Cardiac fibroblast (primary cell): ENCODE data around the gene CEBPA.

Experiments used
- DNase-seq, 2 donors: peaks; one replicate each; pipeline versions ENCODE4 v3.0.0 to v3.0.0-alpha.2; 2010; ENCODE audit warnings: low read depth in 2 of 2
- H3K4me3 ChIP-seq, 2 donors: replicated peaks in 1 of 2; 1 replicate in 1 of 2; 2 replicates in 1 of 2; pipeline ENCODE4 v1.5.1; 2011; ENCODE audit warnings: low read depth in 2 of 2, low read length in 2 of 2, mild to moderate bottlenecking in 2 of 2, moderate library complexity in 1 of 2
- TF ChIP-seq, protein P1 (sequence below): IDR thresholded peaks from one replicate; pipeline ENCODE4 v1.5.1; 2011; ENCODE audit warnings: low read depth, mild to moderate bottlenecking, low read length, inconsistent platforms

CEBPA gene

DNA sequence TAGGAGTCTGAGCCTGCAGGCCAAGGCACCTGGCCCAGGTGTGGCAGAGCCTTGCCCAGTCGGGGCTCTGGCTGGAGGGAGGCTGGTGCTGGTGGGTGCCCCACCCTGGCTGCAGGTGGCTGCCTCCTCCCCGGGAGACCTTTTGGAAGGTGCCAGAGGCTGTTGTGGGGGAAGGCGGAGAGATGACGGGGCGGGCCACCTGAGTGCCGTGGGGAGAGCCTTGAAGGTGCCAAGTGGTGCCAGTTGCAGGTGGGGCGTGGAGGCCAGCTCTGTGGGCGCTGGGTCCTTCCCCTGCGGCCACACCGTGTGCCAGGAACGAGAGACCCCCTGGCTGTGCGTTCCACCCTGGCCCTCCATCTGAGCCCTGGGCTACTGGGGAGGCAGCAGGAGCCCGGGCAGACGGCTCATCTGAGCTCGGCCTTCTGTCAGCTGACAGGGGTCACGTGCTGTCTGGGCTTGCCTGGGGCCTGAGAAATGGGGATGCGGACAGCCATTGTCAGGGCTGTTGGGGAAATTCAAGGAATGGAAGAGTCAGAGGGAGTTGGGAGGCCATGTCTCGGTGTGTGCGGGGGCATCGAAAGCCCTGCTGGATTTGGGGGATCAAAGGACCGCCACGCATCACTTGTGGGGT lies 20.9 kb downstream of the CEBPA start:
- DNase-seq, result no peak
- TF ChIP-seq, protein P1, sequence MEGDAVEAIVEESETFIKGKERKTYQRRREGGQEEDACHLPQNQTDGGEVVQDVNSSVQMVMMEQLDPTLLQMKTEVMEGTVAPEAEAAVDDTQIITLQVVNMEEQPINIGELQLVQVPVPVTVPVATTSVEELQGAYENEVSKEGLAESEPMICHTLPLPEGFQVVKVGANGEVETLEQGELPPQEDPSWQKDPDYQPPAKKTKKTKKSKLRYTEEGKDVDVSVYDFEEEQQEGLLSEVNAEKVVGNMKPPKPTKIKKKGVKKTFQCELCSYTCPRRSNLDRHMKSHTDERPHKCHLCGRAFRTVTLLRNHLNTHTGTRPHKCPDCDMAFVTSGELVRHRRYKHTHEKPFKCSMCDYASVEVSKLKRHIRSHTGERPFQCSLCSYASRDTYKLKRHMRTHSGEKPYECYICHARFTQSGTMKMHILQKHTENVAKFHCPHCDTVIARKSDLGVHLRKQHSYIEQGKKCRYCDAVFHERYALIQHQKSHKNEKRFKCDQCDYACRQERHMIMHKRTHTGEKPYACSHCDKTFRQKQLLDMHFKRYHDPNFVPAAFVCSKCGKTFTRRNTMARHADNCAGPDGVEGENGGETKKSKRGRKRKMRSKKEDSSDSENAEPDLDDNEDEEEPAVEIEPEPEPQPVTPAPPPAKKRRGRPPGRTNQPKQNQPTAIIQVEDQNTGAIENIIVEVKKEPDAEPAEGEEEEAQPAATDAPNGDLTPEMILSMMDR, result no peak
- no peak overlapping the region for H3K4me3 ChIP-seq

DNA sequence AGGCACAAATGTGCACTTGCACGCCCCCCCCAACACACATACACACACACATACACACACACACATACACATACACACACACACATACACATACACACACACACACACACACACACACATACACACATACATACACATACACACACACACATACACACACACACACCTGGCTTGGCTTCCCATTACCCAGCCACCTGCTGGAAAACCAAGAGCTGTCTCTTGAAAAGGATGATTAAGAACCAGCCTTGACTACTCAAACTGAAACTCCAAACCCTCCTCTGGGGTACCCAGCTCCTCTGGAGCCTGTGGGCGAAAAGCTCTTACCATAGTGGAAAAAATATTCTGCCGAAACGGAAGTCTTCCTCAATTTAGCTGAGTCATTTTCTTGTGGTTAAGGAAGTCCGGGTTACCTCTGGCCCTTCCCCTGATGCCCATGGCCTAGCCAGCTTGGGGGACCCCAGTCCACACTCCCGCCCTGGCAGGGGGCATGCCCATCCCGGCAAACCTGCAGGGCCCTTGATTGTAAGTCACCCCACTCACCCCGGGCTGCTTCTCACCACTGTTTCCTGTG lies 21.9 kb downstream of the CEBPA start:
- H3K4me3 ChIP-seq, result no peak overlapping the region
- TF ChIP-seq, protein P1, result no peak
- DNase-seq, result no peak

DNA sequence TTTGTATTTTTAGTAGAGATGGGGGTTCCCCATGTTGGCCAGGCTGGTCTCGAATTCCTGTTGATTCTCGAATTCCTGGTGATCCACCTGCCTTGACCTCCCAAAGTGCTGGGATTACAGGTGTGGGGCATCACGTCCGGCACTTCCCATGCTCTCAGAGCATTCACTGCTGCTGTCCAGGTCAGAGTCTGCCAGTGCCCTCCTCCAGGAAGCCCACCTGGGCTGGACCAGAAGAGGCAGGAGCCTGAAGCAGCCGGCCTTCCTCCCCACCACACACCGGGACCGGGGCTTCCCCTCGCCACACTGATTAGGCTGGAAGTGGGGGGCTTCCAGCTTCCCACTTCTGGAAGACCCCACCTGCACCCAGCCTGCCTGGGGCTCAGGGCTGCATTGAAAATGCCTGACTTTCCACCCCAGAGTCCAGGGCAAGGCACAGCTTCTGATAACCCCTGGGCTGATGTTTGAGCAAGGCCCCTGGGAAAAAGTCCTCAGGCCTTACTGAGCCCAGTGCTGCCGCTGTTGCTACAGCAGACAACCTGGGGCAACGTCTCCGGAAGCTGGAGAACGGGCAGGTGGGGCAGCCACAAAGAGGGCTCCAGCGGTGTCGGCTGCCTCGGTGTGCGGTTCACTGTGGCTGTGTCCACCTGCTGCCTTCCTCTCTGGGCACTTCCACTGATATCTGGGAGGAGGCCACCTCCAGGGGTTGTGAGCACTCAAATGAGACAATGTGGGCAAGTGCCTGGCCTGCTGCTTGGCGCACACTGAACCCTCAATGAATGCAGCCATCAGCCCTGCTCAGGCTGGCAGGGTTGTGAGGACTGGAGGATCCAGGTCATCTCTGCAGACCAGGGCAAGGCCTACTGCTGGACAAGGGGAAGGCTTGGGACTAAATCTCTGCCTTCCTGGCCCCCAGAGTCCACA lies 22.6 kb downstream of the CEBPA start:
- TF ChIP-seq, protein P1, result no peak
- no peak overlapping the region for H3K4me3 ChIP-seq
- DNase-seq, result no peak

DNA sequence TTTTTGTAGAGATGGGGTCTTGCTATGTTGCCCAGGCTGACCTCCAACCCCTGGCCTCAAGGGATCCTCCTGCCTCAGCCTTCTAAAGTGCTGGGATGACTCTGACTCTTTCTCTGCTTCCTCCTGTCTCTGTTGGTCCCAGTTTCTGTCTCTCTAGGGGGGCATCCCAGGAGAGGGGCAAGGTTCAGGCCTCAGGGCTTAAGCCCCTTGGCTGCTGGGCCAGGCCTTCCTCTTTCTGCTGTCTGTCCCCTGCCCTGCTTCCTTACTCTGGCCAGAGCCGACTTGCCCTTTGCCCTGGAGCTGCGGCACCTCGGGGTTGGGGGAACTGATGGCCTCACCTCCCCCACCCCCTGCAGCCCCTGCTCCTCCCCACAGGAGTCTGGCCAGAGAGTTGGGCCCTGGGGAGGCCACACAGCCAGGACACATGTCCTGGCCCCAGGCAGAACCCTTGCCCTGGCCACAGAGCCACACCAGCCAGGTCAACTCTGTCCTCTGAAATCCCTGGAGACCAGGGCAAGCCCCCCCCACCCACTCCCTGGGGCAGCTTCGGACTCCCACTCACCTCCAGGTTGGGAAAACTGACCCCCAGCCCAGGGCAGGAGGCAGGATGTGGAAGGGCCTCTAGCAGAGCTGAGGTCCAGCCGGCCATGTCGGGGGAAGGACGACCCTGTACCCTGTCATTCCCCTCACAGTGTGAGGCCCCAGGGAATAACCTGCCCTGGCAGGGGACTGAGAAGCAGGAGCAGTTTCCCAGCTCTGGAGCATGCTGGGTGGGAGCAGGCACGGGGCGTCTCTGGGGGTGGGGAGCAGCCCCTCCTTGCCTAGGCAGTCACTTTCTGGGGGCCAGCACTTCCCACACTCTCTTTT lies 23.7 kb downstream of the CEBPA start:
- TF ChIP-seq, protein P1, result no peak
- no peak for DNase-seq
- no peak overlapping the region for H3K4me3 ChIP-seq

DNA sequence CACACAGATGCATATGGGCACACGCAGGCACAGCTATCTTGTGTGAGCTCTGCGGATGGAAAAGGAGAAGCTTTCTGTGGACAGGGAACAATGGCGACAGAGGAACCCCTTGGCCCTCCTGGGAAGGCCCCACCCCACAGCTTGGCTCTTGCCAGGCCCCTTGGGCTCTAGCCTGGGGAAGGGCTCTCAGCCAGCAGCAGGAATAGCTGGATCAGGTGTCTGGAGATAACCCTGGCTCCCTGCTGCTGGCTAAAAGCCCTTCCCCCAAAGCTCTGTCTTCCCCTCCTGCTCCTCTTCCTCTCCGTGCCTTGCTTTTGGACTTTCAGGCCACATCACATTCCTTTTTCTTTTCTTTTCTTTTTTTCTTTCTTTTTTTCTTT lies 24.3 kb downstream of the CEBPA start:
- DNase-seq, result no peak
- H3K4me3 ChIP-seq, result no peak overlapping the region
- TF ChIP-seq, protein P1, result no peak

DNA sequence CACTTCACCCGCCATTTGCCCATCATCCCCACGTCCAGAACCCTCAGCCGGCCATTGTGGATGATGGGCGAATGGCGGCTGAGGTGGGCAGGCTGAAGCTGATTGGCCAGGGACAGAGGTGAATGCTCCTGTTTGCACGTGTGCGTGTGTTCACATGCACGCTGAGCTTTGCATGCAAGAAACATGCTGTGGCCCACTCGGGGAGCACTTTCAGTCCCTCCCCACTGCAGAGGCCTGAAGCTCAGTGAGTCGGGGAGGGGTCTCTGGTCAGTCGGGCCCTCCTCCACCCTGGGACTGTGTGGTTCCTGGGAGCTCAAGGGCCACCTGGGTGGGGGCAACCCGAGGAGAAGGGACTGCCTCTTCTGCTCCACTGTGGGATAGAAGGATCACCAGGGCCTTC lies 24.9 kb downstream of the CEBPA start:
- TF ChIP-seq, protein P1, result no peak
- no peak overlapping the region for H3K4me3 ChIP-seq
- no peak for DNase-seq
